OCI-LY7 (cell line): ENCODE data around the gene FCGR2B. TPM values are rescaled to one million over a fixed set of nuclear protein-coding genes. Genes with fewer than 3 reads are reported as not detected.

Experiments used
- BruUV-seq: library from RNA; stranded (reverse); fragments of 400-500 nt; replicated peaks from 2 replicates; lab custom pipeline; 2021; lab: Mats Ljungman, UMichigan
- CTCF ChIA-PET: fragments of 300-600 bp; sonication (Branson Sonifier 250); formaldehyde crosslinking; loops from one replicate; lab custom pipeline; 2022; ENCODE audit warnings: antibody characterized with exemption; ENCODE audit not compliant: unreplicated experiment; lab: Charles Lee
- POLR2A ChIA-PET: fragments of 300-600 bp; sonication (Branson Sonifier 250); formaldehyde crosslinking; loops from one replicate; lab custom pipeline; 2022; ENCODE audit warnings: antibody characterized with exemption; lab: Charles Lee
- DNase-seq: peaks from one replicate; pipeline ENCODE4 v3.0.0-alpha.2; 2015; ENCODE audit warnings: low spot score
- H2AFZ ChIP-seq: fragments of 200-600 bp; sonication (generic), shearing (Covaris generic); 2 replicates; pipeline ENCODE4 v1.6.1; 2014; ENCODE audit warnings: mild to moderate bottlenecking, antibody characterized with exemption, low read length, moderate library complexity
- H3K27ac ChIP-seq: fragments of 200-600 bp; sonication (generic); 2 replicates; pipeline ENCODE4 v1.5.1; 2014; ENCODE audit warnings: mixed run types, low read depth, mild to moderate bottlenecking, moderate library complexity, low read length, inconsistent platforms; ENCODE audit not compliant: poor library complexity, severe bottlenecking
- H3K36me3 ChIP-seq: fragments of 200-600 bp; sonication (generic); 2 replicates; pipeline ENCODE4 v1.6.1; 2014; ENCODE audit warnings: mild to moderate bottlenecking, antibody characterized with exemption, low read length, moderate library complexity, mixed read lengths; ENCODE audit not compliant: insufficient read depth
- H3K4me1 ChIP-seq: fragments of 200-600 bp; sonication (generic); 2 replicates; pipeline ENCODE4 v1.5.1; 2014; ENCODE audit warnings: mild to moderate bottlenecking, low read length; ENCODE audit not compliant: insufficient read depth, poor library complexity, severe bottlenecking
- H3K4me2 ChIP-seq: fragments of 200-600 bp; sonication (generic); 2 replicates; pipeline ENCODE4 v1.6.1; 2014; ENCODE audit warnings: mild to moderate bottlenecking, low read length
- H3K4me3 ChIP-seq: fragments of 200-600 bp; sonication (generic); 2 replicates; pipeline ENCODE4 v1.5.1; 2014; ENCODE audit warnings: mild to moderate bottlenecking, low read depth, low read length; ENCODE audit not compliant: poor library complexity, severe bottlenecking
- H3K79me2 ChIP-seq: fragments of 200-600 bp; sonication (generic); 2 replicates; pipeline ENCODE4 v1.6.1; 2016; ENCODE audit warnings: low read depth, mild to moderate bottlenecking, low read length, moderate library complexity, mixed read lengths; ENCODE audit not compliant: insufficient read depth
- H3K9me2 ChIP-seq: fragments of 200-600 bp; sonication (generic); 2 replicates; pipeline ENCODE4 v1.6.1; 2016; ENCODE audit warnings: mild to moderate bottlenecking, low read length, mixed read lengths; ENCODE audit not compliant: insufficient read depth
- H3K9me3 ChIP-seq: fragments of 200-600 bp; sonication (generic); 2 replicates; pipeline ENCODE4 v1.6.1; 2014; ENCODE audit warnings: mild to moderate bottlenecking, mixed run types, low read length, mixed read lengths
- H4K20me1 ChIP-seq: fragments of 200-600 bp; sonication (generic); 2 replicates; pipeline ENCODE4 v1.6.1; 2014; ENCODE audit warnings: mild to moderate bottlenecking, antibody characterized with exemption, low read length, moderate library complexity, mixed read lengths; ENCODE audit not compliant: insufficient read depth
- EZH2phosphoT487 ChIP-seq: fragments of 200-600 bp; sonication (generic); IDR thresholded peaks from 2 replicates; pipeline ENCODE4 v1.6.1; 2018; ENCODE audit warnings: low read depth, borderline replicate concordance, mild to moderate bottlenecking, mixed run types, antibody characterized with exemption, low read length, moderate library complexity, mixed read lengths
- intact Hi-C: fragments of 100-400 bp; cut with micrococcal nuclease; formaldehyde crosslinking; loops from one replicate; pipeline ENCODE4 v1.10.0; 2022; ENCODE audit not compliant: unreplicated experiment
- small RNA-seq: library from RNA; depleted of rRNA; stranded (forward); fragments of <200 nt; gene quantifications from one replicate; pipeline ENCODE3, GENCODE V24; 2014
- total RNA-seq, 2 experiments: library from RNA; depleted of rRNA in 1 of 2; stranded (reverse); fragments of >200 nt in 1 of 2; shearing (Covaris generic) in 1 of 2; gene quantifications; 2 replicates each; pipeline ENCODE4 v1.2.3, GENCODE V29; 2014 to 2022
- TF ChIP-seq, protein P1 (sequence below): fragments of 200-600 bp; sonication (generic); conservative IDR thresholded peaks from 2 replicates; pipeline ENCODE4 v1.5.1; 2014; ENCODE audit warnings: mild to moderate bottlenecking, antibody characterized with exemption, low read length, moderate library complexity, mixed read lengths

Gene FCGR2B
- total RNA-seq, 2 experiments from 2014 or later: 4.6 to 4.8 TPM

DNA sequence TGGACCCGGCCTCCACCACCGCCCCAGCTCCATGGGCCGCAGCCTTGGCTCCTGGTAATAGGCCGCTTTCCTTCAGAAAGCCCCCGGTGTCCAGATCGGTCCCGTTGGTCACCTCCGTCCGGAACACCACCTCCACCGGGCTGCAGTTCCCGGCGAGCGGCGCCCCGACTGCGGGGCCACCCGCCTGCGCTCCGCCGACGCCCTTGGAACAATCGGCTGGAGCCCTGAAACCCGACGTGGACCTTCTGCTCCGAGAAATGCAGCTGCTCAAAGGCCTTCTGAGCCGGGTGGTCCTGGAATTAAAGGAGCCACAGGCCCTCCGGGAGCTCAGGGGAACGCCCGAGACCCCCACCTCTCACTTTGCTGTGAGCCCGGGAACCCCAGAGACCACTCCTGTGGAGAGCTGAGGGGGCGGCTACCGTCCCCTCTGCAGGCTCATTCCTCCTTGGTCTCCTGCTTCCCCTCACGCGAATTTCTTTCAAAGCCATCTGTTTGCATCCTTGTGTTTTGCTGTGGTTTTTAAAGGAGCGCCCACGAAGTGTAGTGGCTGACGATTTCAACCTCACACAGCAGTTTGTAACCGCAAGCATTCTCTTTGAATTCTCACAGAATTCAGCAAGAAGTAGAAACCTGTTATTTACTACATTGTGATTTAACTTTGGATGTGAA, 64.4 kb downstream of the FCGR2B start:
- intact Hi-C loops: no loop called here
- peak overlapping the region; percentile 84 for H3K4me2 ChIP-seq
- BruUV-seq: TSS peak; percentile 81
- no peaks in the 10 kb centered on the region for H3K36me3 ChIP-seq
- peak overlapping the region; percentile 77 for H3K4me3 ChIP-seq
- peak overlapping the region; percentile 59; the same call in 1 of the 2 replicates for H2AFZ ChIP-seq
- H4K20me1 ChIP-seq: no peaks in the 10 kb centered on the region
- peak overlapping the region; percentile 47 for H3K27ac ChIP-seq
- no peak for TF ChIP-seq EZH2phosphoT487
- TF ChIP-seq, protein P1, sequence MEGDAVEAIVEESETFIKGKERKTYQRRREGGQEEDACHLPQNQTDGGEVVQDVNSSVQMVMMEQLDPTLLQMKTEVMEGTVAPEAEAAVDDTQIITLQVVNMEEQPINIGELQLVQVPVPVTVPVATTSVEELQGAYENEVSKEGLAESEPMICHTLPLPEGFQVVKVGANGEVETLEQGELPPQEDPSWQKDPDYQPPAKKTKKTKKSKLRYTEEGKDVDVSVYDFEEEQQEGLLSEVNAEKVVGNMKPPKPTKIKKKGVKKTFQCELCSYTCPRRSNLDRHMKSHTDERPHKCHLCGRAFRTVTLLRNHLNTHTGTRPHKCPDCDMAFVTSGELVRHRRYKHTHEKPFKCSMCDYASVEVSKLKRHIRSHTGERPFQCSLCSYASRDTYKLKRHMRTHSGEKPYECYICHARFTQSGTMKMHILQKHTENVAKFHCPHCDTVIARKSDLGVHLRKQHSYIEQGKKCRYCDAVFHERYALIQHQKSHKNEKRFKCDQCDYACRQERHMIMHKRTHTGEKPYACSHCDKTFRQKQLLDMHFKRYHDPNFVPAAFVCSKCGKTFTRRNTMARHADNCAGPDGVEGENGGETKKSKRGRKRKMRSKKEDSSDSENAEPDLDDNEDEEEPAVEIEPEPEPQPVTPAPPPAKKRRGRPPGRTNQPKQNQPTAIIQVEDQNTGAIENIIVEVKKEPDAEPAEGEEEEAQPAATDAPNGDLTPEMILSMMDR: no peak
- no peak for DNase-seq
- peaks cover 31% of the 10 kb centered on the region for H3K4me1 ChIP-seq
- no peaks in the 10 kb centered on the region for H3K9me2 ChIP-seq
- CTCF ChIA-PET: interaction anchor here (1.1 to 1.4 kb wide), 2 partner anchors 14 to 20 kb away, joined by 3 to 4 read pairs; no protein-coding TSS in a partner anchor
- POLR2A ChIA-PET: interaction anchor here (0.9 to 3.8 kb wide), 6 partner anchors 10 to 36 kb away, joined by 3 to 44 read pairs (median 18); partner anchors contain the start of genes DUSP12 and FCRLA
- no peaks in the 10 kb centered on the region for H3K9me3 ChIP-seq
- no peaks in the 10 kb centered on the region for H3K79me2 ChIP-seq

Small RNA genes lying within 50 kb of the gene (small RNA-seq; reads per million reads assigned to genes)
- not detected for gene RF00019

Other genes with a start within 250 kb of the FCGR2B start
- 1.1 and 1.4 TPM in 2 replicates for gene FCGR2A, start 157.7 kb upstream of the FCGR2B start, total RNA-seq (2014; rRNA removed; shearing (Covaris generic))
- gene FCGR2A, start 157.7 kb upstream of the FCGR2B start, total RNA-seq (2022): 0.42 and 0.53 TPM in 2 replicates
- not detected in 2 replicates for gene HSPA6, start 138.6 kb upstream of the FCGR2B start, total RNA-seq (2014; rRNA removed; shearing (Covaris generic))
- 0.13 TPM in 1 of 2 replicates, not detected in the other for gene HSPA6, start 138.6 kb upstream of the FCGR2B start, total RNA-seq (2022)
- gene FCGR3A, start 113.3 kb upstream of the FCGR2B start, total RNA-seq (2014; rRNA removed; shearing (Covaris generic)): not detected in 2 replicates
- gene FCGR3A, start 113.3 kb upstream of the FCGR2B start, total RNA-seq (2022): not detected in 2 replicates
- gene FCGR3B, start 32.0 kb upstream of the FCGR2B start, total RNA-seq (2014; rRNA removed; shearing (Covaris generic)): not detected in 2 replicates
- not detected in 2 replicates for gene FCGR3B, start 32.0 kb upstream of the FCGR2B start, total RNA-seq (2022)
- gene FCRLA, start 44.1 kb downstream of the FCGR2B start, total RNA-seq (2014; rRNA removed; shearing (Covaris generic)): 524 and 672 TPM in 2 replicates
- 409 and 447 TPM in 2 replicates for gene FCRLA, start 44.1 kb downstream of the FCGR2B start, total RNA-seq (2022)
- gene FCRLB, start 58.4 kb downstream of the FCGR2B start, total RNA-seq (2014; rRNA removed; shearing (Covaris generic)): 2.6 and 4.9 TPM in 2 replicates
- gene FCRLB, start 58.4 kb downstream of the FCGR2B start, total RNA-seq (2022): 3.3 and 3.8 TPM in 2 replicates
- 43.9 and 71.5 TPM in 2 replicates for gene DUSP12, start 86.6 kb downstream of the FCGR2B start, total RNA-seq (2014; rRNA removed; shearing (Covaris generic))
- gene DUSP12, start 86.6 kb downstream of the FCGR2B start, total RNA-seq (2022): 37.3 and 40.8 TPM in 2 replicates
- gene ATF6, start 103.2 kb downstream of the FCGR2B start, total RNA-seq (2014; rRNA removed; shearing (Covaris generic)): 8.5 and 10.2 TPM in 2 replicates
- 12.9 and 13.9 TPM in 2 replicates for gene ATF6, start 103.2 kb downstream of the FCGR2B start, total RNA-seq (2022)